M059J (cell line): ENCODE results near the gene LBX1. TPM values are rescaled to one million over a fixed set of nuclear protein-coding genes. Genes with fewer than 3 reads are reported as not detected.

Experiments
- DNase-seq: peaks from one replicate; pipeline ENCODE4 v3.0.0-alpha.2; 2012; ENCODE audit warnings: low read depth
- total RNA-seq: library from RNA; depleted of rRNA; stranded (reverse); fragments of >200 nt; shearing (Covaris generic); gene quantifications from 2 replicates; pipeline ENCODE4 v1.2.3, GENCODE V29; 2014

LBX1 gene
- total RNA-seq, 1 experiment from 2014 or later, result not detected

DNA sequence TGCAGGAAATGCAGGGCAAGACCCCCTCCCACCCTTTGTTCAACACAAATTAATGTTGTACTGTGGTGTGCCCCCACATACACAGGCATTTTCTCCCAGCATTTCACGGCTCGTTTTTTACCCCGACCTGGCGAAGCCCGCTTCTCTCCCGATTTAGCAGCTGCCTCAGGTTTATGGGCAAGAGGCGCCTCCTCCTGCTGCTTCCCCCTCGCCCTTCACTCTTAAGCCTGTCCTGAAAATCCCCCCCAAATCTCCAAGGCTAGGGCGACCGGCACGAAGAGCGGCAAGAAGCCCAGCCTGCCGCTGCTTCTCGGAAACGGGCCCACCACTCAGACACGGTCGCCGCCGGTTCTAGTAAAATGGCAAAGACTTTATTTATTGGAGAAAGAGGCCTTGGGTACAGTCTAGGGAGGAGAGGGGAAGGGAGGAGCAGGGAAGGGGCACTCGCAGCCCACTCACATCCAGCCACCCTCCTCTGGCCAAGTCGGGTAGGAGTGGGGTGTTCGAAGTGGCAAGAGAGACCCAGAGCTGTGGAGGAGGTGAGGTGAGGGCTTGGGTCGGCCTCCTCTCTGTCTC, 3.3 kb downstream of the LBX1 start:
- DNase-seq, result no peak

DNA sequence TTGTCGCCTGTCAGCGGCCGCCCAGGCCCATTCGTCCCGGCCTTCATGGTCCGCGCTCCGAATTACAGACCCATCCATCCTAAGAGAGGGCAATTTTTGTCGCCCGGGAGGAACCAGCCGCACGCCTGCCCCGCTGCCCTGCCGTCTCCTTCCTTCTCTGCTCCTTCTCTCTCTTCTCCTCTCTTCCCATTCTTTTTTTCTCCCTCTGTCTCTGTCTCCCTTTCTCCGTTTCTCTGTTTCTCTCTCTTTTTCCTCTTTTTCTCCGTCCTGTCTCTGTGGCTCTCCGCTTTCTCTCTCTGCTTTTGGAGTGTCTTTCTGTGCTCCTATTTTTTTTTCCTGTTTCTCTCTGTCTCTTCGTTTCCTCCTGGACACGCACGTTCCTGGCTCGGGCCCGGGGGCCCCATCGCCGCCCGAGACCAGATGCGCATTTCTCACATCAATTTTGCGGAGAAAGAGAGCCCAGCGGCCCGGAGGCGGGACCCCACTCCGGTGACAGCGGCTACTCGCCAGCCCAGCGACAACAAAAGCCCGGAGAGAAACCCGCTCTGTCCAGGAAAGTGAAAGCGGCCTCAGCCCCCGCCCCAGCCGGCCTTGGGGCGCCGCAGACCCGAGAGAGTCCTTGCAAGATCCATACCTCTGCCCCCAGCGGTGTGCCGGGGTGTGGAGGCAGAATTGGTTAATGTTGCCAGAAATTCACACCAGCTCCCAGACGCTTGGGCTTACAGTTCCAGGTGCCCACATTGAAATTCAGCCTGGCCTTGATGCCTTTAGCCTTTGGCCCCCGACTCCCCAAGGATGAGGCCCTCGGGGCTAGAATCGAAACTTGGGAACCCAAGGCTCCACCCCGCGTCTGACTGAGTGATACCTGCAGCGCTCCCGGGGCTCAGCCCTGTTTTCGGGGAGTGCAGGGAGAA, 4.1 kb downstream of the LBX1 start:
- DNase-seq, result no peak

DNA sequence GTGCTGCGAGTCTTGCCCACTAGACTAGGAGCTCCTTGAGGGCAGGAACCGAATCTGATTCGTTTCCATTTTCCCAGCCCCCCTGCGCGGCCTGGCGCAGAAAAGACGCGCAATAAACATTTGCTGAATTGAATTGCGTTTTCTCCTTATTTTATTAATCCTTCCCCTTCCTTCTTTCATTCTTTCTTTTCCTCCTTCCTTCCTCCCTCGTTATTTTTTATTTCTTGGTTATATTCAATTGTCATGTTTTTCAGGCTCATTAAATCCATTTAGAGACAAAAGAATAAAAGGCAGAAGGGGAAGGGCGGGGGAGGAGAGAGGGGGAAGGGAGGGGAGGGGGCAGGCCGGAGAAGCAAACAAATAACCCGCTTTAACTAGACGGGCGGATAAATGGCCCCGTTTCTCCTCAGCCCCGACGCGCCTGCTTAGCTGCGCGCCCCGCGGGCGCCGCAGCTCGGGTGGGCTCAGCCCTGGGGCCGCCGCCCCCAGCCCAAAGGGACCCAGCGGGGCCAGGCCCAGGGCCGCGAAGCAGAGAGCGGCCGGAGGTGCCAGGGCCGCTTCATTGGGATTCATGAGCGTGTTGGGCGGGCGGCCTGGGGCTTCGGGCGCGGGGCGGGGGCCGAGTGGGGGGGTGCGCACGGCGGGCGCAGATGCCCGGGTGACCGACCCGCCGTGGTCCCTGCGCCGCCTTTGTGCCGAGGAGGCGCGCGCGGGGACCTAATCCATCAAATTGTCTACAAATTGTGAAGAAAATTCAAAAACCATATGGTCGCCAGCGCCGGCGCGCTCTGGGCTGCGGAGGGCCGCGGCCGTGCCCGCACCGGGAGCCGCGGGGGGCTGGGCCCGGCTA, 5.0 kb downstream of the LBX1 start:
- DNase-seq, result no peak

DNA sequence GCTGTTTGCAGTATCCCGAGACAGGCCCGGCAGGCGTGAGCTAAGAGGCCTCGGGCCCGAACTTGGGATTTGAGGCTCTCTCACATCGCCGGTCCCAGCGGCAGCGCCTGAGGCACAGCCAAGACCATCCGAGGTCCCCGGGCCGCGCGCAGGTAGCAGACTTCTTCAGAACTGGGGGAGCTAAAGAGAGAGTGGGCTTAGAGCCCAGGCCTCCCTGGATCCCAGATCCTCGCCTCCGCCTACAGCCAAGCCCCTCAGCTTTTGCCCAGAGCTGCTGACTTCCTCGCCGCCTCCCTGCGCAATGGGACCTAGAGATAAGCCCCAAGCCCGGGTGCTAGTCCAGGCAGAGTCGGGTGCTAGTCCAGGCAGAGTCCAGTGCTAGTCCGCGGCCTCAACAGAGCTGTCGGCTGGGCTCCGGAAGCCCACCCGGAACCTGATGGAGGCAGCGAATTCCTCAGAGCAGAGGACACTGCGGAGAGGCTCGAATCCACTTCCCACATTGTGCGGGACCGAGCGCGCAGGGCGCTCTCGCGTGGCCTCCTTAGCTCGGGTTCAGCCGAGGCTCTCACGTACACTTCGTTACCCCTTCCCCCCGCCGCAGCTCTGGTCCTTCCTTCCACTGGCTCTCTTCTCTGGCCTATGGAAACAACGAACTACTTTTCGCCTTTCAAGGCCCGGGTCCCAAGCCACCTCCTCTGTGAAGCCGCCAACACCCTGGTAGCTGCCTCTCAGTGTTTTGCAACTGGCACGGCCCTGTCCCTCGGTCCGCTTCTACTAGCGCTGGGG, 5.8 kb downstream of the LBX1 start:
- DNase-seq, result no peak

DNA sequence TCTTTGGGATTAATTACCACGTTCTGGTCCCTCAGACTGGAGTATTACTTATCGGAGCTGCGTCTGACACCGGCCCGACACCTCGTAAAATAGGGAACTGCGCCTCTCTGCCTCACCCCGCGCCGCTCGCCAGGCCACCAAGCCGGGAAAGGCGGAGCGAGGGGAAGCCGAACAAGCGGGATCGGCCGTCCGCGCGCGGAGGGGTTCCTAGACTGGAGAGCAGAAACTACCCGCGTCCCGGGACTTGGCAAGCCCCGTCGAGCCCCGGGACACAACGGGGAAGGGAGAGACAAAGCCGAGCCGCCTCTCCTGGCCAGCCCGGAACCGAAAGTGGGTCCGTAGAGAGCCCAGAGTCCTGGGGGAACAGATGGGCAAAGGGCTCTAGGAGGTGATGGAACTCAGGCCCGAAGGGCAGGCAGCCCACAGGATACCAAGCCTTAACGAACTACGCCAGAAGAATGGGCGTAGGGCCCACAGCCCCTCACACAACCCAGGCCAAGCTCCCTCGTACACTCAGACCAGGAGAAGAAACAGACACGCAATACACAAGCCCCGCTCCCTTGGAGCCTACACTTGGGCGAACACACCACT, 6.5 kb downstream of the LBX1 start:
- DNase-seq, result no peak

DNA sequence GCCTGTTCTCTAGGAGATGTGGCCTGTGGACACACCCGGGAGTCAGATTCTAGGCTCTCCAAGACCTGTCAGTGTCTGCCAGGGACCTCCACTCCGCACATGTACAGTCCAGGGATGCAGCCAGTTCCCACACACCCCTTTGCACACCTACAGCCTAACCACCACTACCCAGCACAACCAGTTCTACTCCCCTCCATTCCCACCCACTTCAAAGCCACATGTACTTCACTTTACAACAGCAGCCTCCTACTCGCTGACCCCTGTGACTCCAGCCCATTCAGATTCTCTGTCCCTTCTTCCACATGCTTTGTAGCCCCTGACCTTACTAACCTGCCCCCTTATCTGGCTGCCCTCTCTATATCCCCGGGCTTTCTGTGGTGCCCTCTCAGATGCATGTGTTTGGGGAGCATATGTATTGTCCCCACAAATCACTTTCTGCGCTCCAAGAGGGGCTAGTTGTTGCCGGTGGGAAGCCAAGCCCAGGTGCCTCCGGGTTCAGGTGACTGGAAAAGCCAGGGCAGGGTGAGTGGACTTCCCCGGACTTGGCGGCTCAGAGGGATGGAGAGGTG, 7.2 kb downstream of the LBX1 start:
- no peak for DNase-seq

DNA sequence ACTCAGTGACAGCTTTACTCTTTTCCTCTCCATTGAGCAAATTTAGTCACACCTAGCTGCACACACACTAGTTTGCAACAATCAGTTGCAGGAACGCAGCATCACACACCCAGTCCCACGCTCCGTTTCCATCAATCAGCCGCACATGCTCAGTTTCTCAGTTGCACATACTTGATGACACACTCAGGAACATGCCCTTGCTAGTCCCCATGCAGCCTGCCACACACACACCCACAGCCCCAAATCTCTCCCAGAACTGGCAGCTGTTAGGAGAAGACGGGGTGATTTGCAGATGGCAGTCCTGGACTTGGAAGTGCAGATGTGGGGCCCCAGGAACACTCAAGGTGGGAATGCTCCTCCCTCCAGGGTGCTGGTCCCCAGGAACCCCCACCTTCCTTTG, 7.7 kb downstream of the LBX1 start:
- no peak for DNase-seq

DNA sequence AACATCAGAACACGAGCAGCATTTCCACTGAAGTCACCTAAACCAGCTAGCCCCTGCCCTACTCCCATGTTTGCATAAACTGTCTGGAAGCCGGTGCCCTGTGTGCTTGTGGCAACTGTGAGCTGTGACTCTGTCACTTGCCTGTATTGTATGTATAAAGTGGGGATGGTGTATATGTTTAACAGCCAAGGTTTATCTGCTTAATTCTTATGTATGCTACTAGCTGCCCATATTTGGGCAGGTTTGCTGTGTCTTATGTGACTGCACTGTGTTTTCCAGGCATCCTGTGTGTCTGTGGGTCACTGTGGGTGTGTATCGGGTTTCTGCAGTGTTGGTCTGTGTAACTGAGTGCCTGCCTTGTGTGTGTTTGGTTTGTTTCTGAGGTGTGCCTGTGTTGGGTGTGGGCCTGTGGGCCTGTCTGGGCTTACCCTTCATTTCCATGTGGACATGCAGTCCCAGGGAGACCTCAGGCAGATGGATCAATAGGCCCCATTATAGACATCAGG, 9.3 kb downstream of the LBX1 start:
- DNase-seq, result no peak

DNA sequence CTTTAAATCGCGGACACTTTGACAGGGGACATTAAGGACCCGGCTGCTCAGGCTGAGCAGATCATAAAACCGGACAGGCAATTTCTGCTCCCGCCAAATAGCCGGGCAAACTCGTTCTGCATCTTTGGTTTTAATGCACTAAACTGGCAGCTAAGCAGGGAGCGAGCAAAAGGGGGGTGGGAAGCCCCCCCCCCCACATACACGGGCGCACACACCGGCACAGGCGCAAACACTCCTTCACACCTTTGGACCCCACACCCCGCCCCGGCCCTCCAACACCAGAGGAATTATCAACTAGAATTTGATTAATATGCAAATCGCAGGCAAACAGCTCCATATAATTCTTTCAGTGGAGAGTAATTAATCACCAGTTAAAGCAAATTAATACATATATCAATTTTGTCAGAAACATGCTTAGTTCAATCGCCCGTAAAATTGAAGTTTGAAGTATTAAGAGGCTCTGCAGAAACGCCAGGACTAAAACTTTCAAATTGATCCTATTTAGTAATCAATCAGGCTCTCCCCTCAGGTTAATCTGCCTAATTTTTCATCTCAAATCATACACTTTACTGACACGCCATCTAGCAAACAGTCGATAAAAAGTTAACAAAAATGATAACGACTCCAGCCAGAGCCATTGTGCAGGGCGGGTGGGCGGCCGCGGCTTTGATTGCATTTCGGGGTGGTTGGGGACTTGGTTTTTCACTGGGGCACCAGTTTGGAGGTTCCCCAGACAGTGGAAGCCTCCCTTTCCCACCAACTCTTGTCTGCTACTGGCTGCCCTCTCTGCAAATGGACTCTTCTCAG, 9.9 kb downstream of the LBX1 start:
- no peak for DNase-seq

DNA sequence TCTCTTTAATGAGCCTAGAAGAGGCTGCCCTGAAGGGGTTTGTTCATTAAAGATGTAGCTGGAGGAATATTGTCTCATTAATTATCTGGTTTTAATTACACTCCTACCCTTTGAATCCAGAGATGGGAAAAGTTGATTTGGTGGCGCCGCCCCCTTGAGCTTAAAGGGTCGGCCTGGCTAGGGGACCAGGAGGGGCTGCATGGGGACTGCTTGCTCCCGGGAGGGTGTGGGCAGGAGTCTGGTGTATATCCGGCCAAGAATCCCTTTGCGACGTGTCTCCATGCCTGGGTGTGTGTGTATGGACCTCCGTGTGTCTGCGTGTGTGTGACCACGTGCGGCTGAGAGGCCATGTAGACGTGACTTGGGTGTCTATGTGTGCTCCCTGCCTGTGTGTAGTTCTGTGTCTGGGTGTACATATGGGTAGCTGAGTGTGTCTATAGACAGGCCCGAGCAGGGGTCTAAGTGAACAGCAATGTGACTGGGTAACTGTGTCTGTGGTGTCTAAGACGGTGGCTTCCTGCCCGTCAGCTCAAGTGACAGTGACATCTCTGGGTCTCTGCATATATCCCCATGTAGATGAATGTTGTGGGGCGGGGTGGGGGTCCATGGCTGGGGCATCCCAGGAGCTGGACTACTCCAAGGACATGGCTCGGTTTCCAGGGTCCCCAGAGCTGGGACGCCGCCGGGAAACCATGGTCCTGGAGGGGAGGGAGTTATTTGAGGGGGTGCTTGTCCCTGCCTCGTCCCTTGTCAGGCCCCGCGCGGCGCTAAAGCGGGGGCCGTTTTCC, 10.7 kb downstream of the LBX1 start:
- no peak for DNase-seq

DNA sequence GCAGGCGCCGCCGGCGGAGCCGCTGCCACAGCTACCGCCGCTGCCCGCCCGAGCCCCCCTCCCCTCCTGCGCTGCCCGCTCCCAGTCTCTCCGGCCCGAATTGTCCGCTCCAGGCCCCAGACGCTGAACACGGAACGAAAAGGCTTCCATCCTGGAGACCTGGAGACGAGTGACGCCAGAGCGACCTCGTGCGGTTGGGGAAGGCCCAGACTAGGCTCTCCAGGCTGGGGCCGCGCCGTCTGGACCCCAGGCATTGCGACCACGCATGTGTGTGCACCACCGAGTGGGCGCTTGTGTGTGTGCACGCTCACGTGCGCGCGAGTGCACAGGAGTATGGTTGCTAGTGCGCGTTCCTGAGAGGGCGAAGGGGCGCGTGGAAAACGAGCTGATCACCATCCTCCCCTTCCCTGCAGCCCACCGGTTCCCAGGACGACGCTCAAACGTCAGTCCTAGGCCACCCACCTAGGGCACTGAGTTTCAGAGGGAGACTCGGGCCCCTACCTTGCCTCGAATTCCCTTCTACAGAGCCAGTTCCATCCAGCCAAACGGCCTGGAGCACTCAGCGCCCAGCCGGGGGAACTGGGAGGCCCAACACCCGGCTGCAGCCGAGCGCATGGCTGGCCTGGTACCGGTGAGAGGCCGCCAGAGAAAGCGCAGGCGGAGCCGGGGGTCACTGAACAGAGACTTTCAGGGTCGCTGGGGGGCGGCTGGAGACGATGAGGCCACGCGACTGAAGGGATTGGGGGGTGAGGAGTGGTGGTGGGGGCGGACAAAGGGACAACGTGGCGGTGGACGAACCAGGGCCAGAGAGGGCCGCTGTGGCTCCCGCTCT, 11.6 kb downstream of the LBX1 start:
- peak; percentile 55 for DNase-seq

DNA sequence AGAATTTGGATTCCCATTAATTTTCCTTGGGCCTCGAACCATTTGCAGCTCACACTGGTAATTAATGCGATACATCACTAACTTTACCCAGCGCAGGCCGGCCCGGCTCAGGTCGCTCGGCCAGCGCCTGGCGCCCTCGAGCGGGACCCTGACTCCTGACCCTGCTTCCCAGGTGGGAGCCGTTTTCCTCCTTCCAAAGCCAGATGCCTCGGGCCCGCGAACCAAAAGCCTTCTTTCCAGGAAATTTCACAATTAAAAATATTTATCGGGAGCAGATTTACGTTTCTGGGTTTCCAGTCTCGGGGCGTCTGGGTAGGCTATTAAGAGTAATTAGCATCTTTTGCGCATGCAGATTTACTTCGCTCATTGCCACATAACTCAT, 12.2 kb downstream of the LBX1 start:
- no peak for DNase-seq

DNA sequence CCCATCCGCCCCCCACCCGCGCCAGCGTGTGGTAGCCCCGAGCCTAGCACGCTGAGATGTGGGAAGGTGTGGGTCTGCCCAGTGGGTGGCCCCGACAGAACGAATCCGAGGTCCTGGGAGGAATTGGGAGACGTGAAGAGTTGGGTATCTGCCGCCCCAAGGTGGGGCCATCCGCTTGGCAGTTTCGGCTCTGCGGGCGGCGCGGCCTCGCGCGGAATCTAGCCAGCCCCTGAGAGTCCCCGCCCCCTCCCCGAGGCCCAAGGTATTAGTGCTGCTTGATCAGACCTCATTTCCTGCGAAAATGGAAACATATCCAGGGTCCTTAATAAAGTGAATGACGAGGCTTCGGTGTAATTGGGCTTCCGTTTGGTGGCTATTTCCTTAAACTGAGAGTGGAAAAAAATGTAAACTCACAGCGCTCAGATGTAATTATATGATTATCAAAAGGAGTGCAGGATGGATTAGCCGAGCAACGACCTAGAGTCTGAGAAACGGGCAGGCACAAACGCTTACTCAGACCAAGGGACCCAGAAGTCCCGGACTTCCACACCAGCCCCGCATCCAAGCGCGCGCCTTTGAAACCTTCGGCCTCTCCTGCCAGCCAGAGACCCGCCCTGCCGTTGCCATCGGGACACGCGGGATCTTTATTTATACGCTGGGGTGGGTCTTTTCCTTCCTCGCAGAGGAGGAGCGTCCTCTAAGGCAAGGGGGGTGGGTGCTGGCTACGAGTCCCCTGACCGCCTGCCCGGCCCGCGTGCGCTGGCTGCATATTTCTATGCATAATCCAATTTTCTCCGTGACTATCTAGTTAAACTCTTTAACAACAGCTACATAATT, 12.8 kb downstream of the LBX1 start:
- DNase-seq, result no peak

DNA sequence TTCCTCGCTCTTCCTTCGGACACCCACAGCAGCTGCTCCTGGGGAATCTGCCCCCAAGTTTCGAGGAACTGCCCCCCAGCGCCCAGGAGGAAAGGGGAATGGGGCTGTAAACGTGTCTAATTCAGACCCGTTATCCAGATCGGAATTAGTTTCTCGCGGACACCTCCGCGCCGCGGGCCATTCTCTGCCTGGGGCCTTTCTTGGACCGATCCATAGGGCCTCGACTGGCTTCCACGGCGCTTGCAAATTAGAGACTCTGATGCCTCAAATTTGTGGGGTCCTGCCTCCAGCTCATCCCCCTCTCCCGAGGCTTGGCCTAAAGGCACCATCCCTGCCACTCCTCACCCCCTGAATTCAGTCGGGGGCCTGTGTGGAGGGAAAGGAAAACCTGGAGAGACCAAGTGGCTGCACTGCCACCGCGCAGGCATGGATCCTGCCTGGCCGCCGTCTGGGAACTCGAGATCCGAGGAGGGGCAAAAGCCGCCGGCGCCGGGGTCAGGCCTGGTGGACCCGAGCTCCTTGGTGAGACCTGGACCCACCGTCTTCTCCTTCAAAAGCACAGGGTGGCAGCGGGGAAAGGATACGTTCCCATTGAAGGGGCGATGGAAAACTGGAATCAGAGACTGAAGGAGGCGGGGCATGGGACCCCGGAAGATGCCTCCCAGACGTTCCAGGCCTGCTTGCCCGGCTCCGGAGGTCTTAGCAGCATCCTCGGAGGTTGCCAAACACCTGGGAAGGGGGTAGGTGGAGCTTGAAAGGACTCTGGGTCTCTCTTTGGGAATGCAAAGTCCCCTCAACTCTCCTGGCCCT, 13.7 kb downstream of the LBX1 start:
- DNase-seq, result no peak

DNA sequence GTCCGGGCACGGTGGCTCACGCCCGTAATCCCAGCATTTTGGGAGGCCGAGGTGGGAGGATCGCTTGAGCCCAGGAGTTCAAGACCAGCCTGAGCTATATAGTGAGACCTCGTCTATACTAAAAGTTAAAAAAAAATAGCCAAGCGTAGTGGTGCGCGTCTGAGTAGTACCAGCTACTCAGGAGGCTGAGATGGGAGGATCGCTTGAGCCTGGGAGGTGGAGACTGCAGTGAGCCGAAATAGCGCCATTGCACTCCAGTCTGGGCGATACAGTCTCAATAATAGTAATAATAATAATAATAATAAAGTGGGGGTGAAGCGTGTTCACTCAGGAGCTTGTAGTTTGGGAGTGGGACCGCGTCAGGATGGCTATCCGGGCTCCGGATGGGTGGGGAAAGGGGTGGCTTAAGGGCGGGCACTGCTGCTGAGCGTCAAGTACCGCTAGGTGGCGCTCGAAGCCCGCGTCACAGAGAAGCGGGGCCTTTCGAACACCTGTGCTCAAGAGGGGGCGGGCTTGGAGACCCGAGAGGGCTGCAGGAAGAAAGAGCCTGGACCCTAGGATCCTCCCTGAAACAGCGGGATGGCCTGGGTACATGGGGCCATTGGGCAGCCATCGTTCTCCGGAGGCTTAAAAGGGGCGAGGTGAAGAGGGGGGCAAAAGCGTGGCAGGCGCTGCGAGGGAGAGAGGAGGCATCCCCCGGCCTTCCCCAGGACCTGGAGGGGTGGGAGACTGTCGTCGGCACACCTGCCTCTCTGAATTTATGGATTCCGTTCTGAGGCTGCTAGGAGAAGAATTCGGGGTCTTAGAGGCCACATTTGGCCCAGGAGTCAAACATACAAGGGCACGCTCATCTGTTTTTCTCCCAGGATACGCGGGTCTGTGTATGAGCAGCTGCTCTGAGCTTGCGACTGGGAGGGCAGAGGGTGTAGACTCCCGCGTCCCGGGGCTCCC, 14.5 kb downstream of the LBX1 start:
- peak; percentile 43 for DNase-seq
